22Rv1 (cell line): Measurements from ENCODE around the gene PCYT2.

Experiments
- CTCF ChIP-seq: fragments of 450-650 bp; IDR thresholded peaks from 2 replicates; pipeline ENCODE4 v1.5.1; 2017; ENCODE audit warnings: mild to moderate bottlenecking
- ZFX ChIP-seq: fragments of 450-650 bp; IDR thresholded peaks from 2 replicates; pipeline ENCODE4 v1.6.1; 2017; ENCODE audit warnings: antibody characterized with exemption, borderline replicate concordance

- no peak for TF ChIP-seq CTCF
- no peak for TF ChIP-seq ZFX
These were observed 14.8 kb upstream of the PCYT2 start for GRCh38 chr17:81925860-81926450.
